HCT116 (cell line): ENCODE measurements around the gene KRT33A. TPM values are rescaled to one million over a fixed set of nuclear protein-coding genes. Genes with fewer than 3 reads are reported as not detected.
A peak's percentile ranks its signal among the peaks of the same experiment; 100 is the strongest.

Source experiments
- ATAC-seq: fragments of 200-7000 bp; cut with Tn5 transposase; 2 replicates; pipeline ENCODE4 v1.9.1; 2020; ENCODE audit warnings: mild to moderate bottlenecking, moderate library complexity
- BruUV-seq: library from RNA; stranded (reverse); fragments of 400-500 nt; replicated peaks from 2 replicates; lab custom pipeline; 2021; lab: Mats Ljungman, UMichigan
- CTCF ChIA-PET: fragments of 300-600 bp; sonication (Branson Sonifier 250); formaldehyde crosslinking; loops from one replicate; lab custom pipeline; 2021; ENCODE audit warnings: antibody characterized with exemption; lab: Charles Lee
- POLR2A ChIA-PET: fragments of 300-600, 350-600 bp; sonication (Branson Sonifier 250); formaldehyde crosslinking; loops from one replicate; lab custom pipeline; 2021; ENCODE audit warnings: antibody characterized with exemption; lab: Charles Lee
- RAD21 ChIA-PET, 2 experiments: fragments of 300-600 bp; sonication (Branson Sonifier 250); formaldehyde crosslinking; loops; one replicate each; lab custom pipeline; 2023; ENCODE audit warnings: low total read pairs in 2 of 2; ENCODE audit not compliant: uncharacterized antibody in 2 of 2, unreplicated experiment in 2 of 2, low non-redundant PET in 1 of 2; lab: Charles Lee
- DNase-seq: peaks from one replicate; pipeline ENCODE4 v3.0.0-alpha.2; 2010; ENCODE audit warnings: low read depth, low spot score
- H2AFZ ChIP-seq: fragments of 200-600 bp; shearing (Covaris generic), sonication (generic); 2 replicates; pipeline ENCODE4 v1.6.1; 2017; ENCODE audit warnings: low read depth, mixed run types, mixed read lengths, antibody characterized with exemption, low read length; ENCODE audit not compliant: poor library complexity, severe bottlenecking
- H3K27ac ChIP-seq: 2 replicates; pipeline ENCODE4 v1.5.1; 2012; ENCODE audit warnings: low read depth, low read length
- H3K27me3 ChIP-seq: fragments of 200-600 bp; sonication (generic); 2 replicates; pipeline ENCODE4 v1.6.1; 2016; ENCODE audit warnings: mixed run types, low read length, mixed read lengths; ENCODE audit not compliant: insufficient read depth
- H3K36me3 ChIP-seq, 2 experiments: fragments of 200-500 bp in 1 of 2; fragments of 200-600 bp in 1 of 2; sonication (Bioruptor generic) in 1 of 2; sonication (generic) in 1 of 2; 2 replicates each; pipeline versions ENCODE4 v1.5.1 to v1.6.1; 2014 to 2016; ENCODE audit warnings: low read length in 2 of 2, inconsistent platforms in 1 of 2, mixed read lengths in 1 of 2, mixed run types in 1 of 2; ENCODE audit not compliant: insufficient read depth in 2 of 2, control insufficient read depth in 1 of 2
- H3K4me1 ChIP-seq, 2 experiments: fragments of 200-600 bp in 1 of 2; sonication (generic) in 1 of 2; 2 replicates each; pipeline versions ENCODE4 v1.5.1 to v1.6.1; 2012 to 2017; ENCODE audit warnings: low read length in 2 of 2, inconsistent platforms in 1 of 2, mild to moderate bottlenecking in 1 of 2, mixed read lengths in 1 of 2, mixed run types in 1 of 2, moderate library complexity in 1 of 2; ENCODE audit not compliant: insufficient read depth in 2 of 2, control insufficient read depth in 1 of 2
- H3K4me2 ChIP-seq: fragments of 200-600 bp; sonication (generic); 2 replicates; pipeline ENCODE4 v1.6.1; 2017; ENCODE audit warnings: mixed run types, low read length, mixed read lengths
- H3K4me3 ChIP-seq, 2 experiments: fragments of 200-600 bp in 1 of 2; sonication (generic) in 1 of 2; replicated peaks in 1 of 2; 2 replicates each; pipeline ENCODE4 v1.5.1; 2011 to 2016; ENCODE audit warnings: low read length in 2 of 2, control low read depth in 1 of 2, low read depth in 1 of 2, mild to moderate bottlenecking in 1 of 2, mixed read lengths in 1 of 2, mixed run types in 1 of 2
- H3K79me2 ChIP-seq: fragments of 200-600 bp; sonication (generic); 2 replicates; pipeline ENCODE4 v1.6.1; 2017; ENCODE audit warnings: mild to moderate bottlenecking, mixed run types, low read length, moderate library complexity, mixed read lengths; ENCODE audit not compliant: insufficient read depth
- H3K9ac ChIP-seq: fragments of 200-600 bp; sonication (generic); 2 replicates; pipeline ENCODE4 v1.6.1; 2016; ENCODE audit warnings: low read length, mixed read lengths
- H3K9me2 ChIP-seq: fragments of 200-600 bp; sonication (generic), shearing (Covaris generic); 2 replicates; pipeline ENCODE4 v1.6.1; 2017; ENCODE audit warnings: mixed run types, mild to moderate bottlenecking, moderate library complexity; ENCODE audit not compliant: insufficient read depth
- H3K9me3 ChIP-seq, 2 experiments: fragments of 200-500 bp in 1 of 2; fragments of 200-600 bp in 1 of 2; sonication (Bioruptor generic) in 1 of 2; sonication (generic) in 1 of 2; 2 replicates each; pipeline ENCODE4 v1.6.1; 2014 to 2017; ENCODE audit warnings: low read length in 2 of 2, mixed read lengths in 2 of 2, inconsistent platforms in 1 of 2, low read depth in 1 of 2, mild to moderate bottlenecking in 1 of 2, mixed run types in 1 of 2, moderate library complexity in 1 of 2; ENCODE audit not compliant: control insufficient read depth in 1 of 2, insufficient read depth in 1 of 2
- H4K20me1 ChIP-seq: fragments of 200-600 bp; sonication (generic), shearing (Covaris generic); 2 replicates; pipeline ENCODE4 v1.6.1; 2017; ENCODE audit warnings: mixed run types, mild to moderate bottlenecking, moderate library complexity; ENCODE audit not compliant: insufficient read depth
- CTCF ChIP-seq, 3 experiments: fragments of 200-600 bp in 1 of 3; sonication (generic) in 1 of 3; IDR thresholded peaks in 2 of 3; conservative IDR thresholded peaks in 1 of 3; 2 replicates each; pipeline ENCODE4 v1.5.1; 2012 to 2017; ENCODE audit warnings: low read depth in 2 of 3, low read length in 2 of 3, antibody characterized with exemption in 1 of 3, borderline replicate concordance in 1 of 3, control low read depth in 1 of 3, mild to moderate bottlenecking in 1 of 3, mixed read lengths in 1 of 3, mixed run types in 1 of 3, moderate library complexity in 1 of 3; ENCODE audit not compliant: insufficient read depth in 1 of 3
- POLR2AphosphoS5 ChIP-seq: IDR thresholded peaks from 2 replicates; pipeline ENCODE4 v1.6.1; 2011; ENCODE audit warnings: mild to moderate bottlenecking, low read depth, low read length, moderate library complexity
- RAD21 ChIP-seq: IDR thresholded peaks from 2 replicates; pipeline ENCODE4 v1.6.1; 2012; ENCODE audit warnings: low read depth, mild to moderate bottlenecking
- SIN3A ChIP-seq: IDR thresholded peaks from 2 replicates; pipeline ENCODE4 v1.6.1; 2012; ENCODE audit warnings: low read depth
- intact Hi-C: fragments of 100-400 bp; cut with micrococcal nuclease; formaldehyde crosslinking; loops from 2 replicates; pipeline ENCODE4 v1.10.0; 2022
- total RNA-seq: library from RNA; stranded (reverse); gene quantifications from one replicate; pipeline ENCODE4 v1.2.1, GENCODE V29; 2021; ENCODE audit not compliant: unreplicated experiment

The KRT33A gene
- total RNA-seq, 1 experiment from 2014 or later, result not detected

DNA sequence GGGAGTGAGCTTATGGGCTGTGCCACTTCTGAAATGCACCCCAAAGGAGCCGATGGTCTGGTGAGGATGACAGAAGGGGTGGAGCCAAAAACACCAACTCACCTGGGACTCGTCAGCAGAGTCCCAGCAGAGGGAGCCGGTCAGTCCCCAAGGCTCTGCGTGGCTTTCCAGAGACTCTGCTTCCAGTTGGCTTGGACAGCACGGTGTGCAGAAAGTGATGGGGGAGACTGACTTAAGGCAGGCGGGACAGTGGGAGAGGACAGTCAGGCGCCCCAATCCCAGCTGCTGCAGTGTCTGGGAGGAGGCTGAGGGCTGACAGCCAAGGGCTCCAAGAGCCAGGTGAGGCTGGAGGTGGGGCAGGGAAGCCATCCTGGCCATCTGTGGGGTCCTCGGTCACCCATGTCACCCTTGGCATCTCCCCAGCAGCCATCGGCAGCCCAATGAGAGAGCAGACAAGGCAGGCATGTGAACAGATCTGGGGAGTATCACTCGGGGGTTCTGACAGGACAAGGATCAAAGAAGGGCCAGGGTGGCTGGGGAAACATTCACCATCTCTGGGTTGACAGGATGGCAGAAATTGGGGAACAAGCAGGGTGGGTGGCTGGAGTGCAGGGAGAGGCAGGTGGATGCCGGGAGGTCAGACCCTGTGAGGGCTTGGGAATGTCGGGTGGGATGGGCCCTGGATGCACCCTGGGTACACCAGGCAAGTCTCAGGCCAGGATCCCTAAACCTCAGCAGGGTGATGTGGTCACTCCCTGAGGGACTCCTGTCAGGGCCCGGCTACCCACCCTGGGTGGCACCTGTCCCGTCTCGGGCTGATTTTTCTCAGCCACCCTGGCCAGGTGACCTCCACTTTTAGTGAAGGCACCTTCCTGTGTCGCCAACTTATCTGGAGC is 26.2 kb downstream of the KRT33A start:
- Histone ChIP-seq H3K4me2 (peak overlapping the region; percentile 43; the same call in 1 of the 2 replicates), H3K36me3 (peaks cover 0 to 7% of the 10 kb centered on the region in 2 experiments; a peak in 1 of 4 replicates), H2AFZ (no peak overlapping the region), H4K20me1 (no peaks in the 10 kb centered on the region), H3K9ac (no peak overlapping the region), H3K27ac (peak overlapping the region; percentile 58; the same call in 1 of the 2 replicates), H3K4me3 (no peak overlapping the region), H3K4me1 (peaks cover 6 to 26% of the 10 kb centered on the region in 2 experiments; a peak in 3 of 4 replicates), H3K9me2 (no peaks in the 10 kb centered on the region), H3K79me2 (no peaks in the 10 kb centered on the region), H3K9me3 (peaks cover 3 to 20% of the 10 kb centered on the region in 2 experiments; a peak in 1 of 4 replicates), H3K27me3 (no peaks in the 10 kb centered on the region)
- ChIA-PET POLR2A (no interaction called here), CTCF (interaction anchor here (1.2 to 2.9 kb wide), 3 partner anchors 10 to 468 kb away, joined by 3 to 15 read pairs (median 14); no protein-coding TSS in a partner anchor), RAD21 (no interaction called here)
- no TSS peak for BruUV-seq
- intact Hi-C loops, result loop anchor here (2.0 to 10.0 kb wide), 5 partner anchors 172 to 700 kb away; no protein-coding TSS in a partner anchor
- TF ChIP-seq SIN3A (no peak), CTCF (IDR thresholded peaks at IDR 0.05 in 2 of 3, conservative IDR thresholded peaks at IDR 0.05 in 1 of 3; ENCODE audit: borderline replicate concordance in 1 of 3, insufficient read depth in 1 of 3, low read depth in 2 of 3, low read length in 2 of 3) (peak; percentile 49 to 73 (median 49); a peak in 5 of 6 replicates), POLR2AphosphoS5 (0 out of 2 replicates have a peak, but pooled peaks have one; percentile 17), RAD21 (peak; percentile 69)
- peak; percentile 83 for ATAC-seq
- peak; percentile 28 for DNase-seq
